HG03571 (cell line): Measurements from ENCODE around the gene LKAAEAR1.

Source experiments
- ATAC-seq: cut with Tn5 transposase; IDR thresholded peaks from one replicate; pipeline ENCODE4 v1.9.1; 2021; ENCODE audit not compliant: unreplicated experiment

The LKAAEAR1 gene

GRCh38 chr20:64111841-64112641, 27.8 kb upstream of the LKAAEAR1 start:
- no peak for ATAC-seq

DNA sequence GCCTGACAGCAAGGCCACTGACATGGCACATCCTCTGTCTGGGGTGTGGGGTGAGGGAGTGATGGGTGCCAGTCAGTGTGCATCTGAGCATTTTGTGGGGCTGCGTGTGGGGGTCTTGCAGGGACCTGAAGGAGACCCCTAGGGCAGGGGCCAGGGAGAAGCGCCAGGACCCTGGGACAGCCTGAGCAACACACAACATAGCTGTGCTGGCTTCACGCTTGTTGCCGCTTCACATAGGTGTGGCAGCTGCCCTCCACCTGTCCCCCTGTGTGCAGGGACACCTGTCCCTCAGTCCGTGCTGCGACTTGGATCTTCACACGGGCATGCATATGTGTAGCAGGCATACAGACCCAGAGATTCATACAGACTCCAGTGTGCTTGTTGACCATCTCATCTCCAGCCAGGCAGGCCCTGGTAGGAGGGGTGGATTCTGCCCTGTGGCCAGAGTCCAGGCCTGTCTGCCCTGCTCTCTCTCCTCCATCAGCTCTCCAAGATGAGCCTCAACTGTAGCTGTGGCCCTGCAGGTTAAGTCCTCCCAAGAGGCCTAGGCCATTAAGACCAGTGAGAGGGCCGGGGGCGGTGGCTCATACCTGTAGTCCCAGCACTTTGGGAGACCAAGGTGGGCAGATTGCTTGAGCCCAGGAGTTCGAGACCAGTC, 26.3 kb upstream of the LKAAEAR1 start:
- no peak for ATAC-seq

DNA sequence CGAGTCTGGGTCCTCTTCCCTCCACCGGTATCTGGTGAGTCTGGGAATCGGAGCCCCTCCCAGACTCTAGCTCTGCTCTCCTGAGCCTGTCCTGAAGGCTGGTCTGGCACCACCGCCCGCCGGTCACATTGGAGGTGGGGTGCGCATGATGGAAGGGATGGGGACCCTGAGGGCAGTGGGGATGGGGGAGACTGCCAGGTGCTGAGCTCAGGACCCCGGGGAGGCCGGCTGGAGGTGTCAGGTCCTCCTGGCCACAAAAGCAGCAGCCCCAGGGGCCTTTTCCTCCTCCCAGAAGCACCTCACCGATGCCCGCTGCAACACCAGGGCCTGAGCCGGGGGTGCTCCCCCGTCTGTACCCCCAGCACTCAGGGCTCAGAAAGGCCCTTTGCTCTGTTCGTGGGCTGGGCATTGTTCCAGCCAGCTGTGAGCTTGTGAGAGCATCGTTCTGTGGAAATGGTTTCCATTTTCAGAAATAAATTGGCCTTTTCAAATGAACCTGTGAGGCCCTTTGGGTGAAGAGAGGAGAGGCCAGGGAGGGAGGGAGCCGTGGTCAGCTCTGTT, 25.7 kb upstream of the LKAAEAR1 start:
- ATAC-seq, result no peak

GRCh38 chr20:64108731-64109681, 24.8 kb upstream of the LKAAEAR1 start:
- ATAC-seq, result no peak

GRCh38 chr20:64107736-64108457, 23.7 kb upstream of the LKAAEAR1 start:
- ATAC-seq, result no peak

- no peak for ATAC-seq
Observed at GRCh38 chr20:64106981-64107735, 23.0 kb upstream of the LKAAEAR1 start, which contains the start of gene NPBWR2. NPBWR2 (minus strand) TSS chr20:64107565; CDS start chr20:64106831, 734 bp downstream.

DNA sequence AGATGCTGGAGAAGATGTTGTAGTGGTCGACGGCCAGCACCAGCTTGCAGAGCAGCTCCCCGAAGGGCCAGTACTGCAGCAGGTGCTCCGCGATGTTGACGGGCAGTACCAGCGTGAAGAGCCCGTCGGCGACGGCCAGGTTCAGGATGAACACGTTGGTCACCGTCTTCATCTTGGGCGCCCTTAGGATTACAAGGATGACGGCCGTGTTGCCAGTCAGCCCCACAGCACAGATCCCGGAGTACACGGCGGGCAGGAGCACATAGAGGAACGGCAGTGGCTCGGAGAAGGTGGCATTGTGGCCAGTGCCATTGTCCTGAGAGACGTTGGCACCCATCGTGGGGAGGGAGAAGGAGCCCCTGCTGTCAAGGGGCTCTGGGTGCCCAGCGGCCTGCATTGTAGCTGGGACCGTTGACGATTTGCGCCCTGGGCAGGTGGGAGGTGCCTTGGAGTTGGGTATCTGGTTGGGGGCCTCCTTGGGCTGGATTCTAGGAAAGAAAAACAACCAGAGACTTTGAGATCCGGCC, 22.3 kb upstream of the LKAAEAR1 start:
- no peak for ATAC-seq

- ATAC-seq, result no peak
Observed at GRCh38 chr20:64105846-64106434, 21.7 kb upstream of the LKAAEAR1 start.

DNA sequence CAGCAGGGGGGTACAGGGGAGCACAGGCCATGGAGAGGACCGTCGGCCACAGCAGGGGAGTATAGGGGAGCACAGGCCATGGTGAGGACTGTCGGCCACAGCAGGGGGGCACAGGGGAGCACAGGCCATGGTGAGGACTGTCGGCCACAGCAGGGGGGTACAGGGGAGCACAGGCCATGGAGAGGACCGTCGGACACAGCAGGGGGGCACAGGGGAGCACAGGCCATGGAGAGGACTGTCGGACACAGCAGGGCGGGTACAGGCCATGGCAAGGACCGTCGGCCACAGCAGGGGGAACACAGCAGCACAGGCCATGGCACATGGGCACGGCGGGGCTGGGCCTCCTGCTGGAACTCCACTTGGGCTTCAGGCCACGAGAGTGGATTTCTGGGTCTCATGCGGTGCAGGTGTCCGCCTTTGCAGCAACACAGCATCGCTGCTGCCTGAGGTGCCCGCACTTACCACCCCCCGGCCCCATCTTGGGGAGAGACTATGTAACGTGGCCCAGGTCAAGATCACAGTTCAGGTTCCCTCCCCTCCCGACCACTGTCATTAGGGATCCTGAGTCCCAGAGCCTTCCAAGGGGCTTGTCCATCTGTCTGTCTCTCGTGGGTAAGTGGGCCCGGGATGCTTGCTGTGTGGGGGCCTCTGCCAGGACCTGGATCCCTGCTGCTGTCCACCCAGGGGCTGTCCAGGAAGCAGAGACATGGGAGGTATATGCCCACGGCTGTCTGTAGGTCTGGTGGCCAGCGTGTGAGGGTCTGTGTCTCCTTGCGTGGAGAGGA, 20.7 kb upstream of the LKAAEAR1 start:
- no peak for ATAC-seq

DNA sequence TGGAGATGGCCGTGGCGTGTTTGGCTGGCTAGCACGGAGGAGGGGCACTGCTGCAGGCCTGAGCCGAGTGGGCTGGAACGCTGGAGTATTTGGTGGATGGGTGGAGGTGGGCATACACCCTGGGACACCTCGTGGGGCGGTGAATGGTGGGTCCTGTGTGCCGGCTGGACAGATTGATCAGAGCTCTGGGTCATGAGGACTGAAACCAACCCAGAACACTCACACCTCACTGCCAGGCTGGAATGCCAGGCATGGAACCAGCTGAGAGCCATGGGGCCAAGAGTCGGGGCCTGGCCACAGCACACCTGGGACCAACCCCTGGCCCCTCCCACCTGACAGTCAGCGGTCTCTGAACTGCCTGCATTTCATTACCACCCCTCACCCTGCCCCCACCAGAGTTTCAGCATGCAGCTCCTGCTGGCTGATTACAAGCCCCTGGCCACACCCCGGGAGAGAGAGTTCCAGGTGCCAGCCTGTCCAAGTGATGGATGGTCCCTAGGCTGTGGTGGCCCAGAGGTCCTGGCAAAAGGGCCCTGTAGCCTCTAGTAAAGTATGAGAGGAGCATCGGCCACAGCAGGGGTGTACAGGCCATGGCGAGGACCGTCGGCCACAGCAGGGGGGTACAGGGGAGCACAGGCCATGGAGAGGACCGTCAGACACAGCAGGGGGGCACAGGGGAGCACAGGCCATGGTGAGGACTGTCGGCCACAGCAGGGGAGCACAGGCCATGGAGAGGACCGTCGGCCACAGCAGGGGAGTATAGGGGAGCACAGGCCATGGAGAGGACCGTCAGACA, 19.9 kb upstream of the LKAAEAR1 start:
- ATAC-seq, result no peak

GRCh38 chr20:64102647-64103354, 18.6 kb upstream of the LKAAEAR1 start:
- no peak for ATAC-seq

GRCh38 chr20:64101731-64102621, 17.8 kb upstream of the LKAAEAR1 start:
- ATAC-seq, result no peak

DNA sequence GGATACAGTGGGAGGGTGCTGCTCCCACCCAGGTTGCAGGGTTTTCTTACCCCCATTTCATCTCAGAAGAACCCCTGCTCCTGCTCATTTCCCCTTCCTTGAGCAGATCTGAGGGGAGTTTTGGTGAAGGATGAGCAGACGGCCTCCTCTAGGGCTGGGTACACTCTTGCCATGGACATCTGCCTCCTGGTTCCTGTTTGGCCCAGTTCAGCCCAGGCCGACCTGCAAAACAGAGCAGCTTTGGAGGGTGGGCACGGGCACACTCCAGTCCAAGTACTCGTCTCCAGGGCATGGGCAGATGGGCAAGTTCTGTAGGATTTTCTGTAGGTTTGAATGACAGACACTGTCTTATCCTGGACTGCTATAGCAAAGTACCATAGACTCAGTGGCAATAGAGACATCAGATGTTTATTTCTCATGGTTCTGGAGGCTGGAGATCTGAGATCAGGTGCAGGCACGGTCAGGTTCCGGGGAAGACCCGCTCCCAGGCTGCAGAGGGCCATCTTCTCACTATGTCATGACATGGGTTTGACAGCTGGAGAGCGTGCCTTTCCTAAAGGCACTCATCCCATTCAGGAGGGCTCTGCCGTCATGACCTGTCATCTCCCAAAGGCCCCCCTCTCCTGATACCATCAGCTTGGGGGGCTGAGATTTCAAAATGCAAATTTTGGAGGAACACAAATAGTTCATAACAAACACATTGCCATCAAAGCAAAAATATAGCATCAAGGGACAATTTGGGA, 16.9 kb upstream of the LKAAEAR1 start:
- ATAC-seq, result no peak

DNA sequence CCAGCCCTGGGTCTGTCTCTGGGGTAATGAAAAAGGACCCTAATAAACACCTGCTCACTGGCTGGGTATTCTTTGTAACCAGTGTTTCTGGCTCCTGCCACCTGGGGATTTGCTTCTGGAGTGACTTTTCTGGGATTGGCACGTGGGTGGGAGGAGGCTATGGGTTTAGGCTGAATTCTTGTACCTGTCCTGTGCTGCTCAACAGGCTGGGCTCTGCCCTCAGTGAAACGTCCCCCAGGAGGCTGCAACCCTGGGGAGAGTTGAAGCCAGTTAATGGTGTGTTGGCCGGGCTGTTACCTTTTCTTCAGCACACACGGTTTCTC, 16.3 kb upstream of the LKAAEAR1 start:
- no peak for ATAC-seq

- ATAC-seq, result no peak
Observed at GRCh38 chr20:64099880-64100565, 15.8 kb upstream of the LKAAEAR1 start.
